Thyroid gland (tissue), 4 donors: ENCODE measurements around the gene DOP1B.

Source experiments
- CTCF ChIP-seq, 6 experiments: fragments of 200-600 bp in 3 of 6; fragments of 450-650 bp in 3 of 6; sonication (generic) in 3 of 6; IDR thresholded peaks; one replicate each; pipeline ENCODE4 v1.5.1; 2016 to 2019; ENCODE audit warnings: antibody characterized with exemption in 6 of 6, mild to moderate bottlenecking in 2 of 6, inconsistent platforms in 1 of 6, moderate library complexity in 1 of 6
- POLR2A ChIP-seq, 2 donors: fragments of 450-650 bp; IDR thresholded peaks; one replicate each; pipeline ENCODE4 v1.6.1; 2017; ENCODE audit warnings: antibody characterized with exemption in 2 of 2, mild to moderate bottlenecking in 2 of 2, moderate library complexity in 1 of 2

GRCh38 chr21:36170823-36171222 is 14.2 kb downstream of the DOP1B start:
- TF ChIP-seq CTCF (IDR thresholded peaks at IDR 0.05) (no peak), POLR2A (IDR thresholded peaks at IDR 0.05) (no peak)
